HG03342 (cell line): Measurements from ENCODE around the gene PDGFD.

ENCODE experiments used
- ATAC-seq: cut with Tn5 transposase; IDR thresholded peaks from one replicate; pipeline ENCODE4 v1.9.1; 2021; ENCODE audit warnings: mild to moderate bottlenecking, moderate library complexity; ENCODE audit not compliant: unreplicated experiment

PDGFD gene

DNA sequence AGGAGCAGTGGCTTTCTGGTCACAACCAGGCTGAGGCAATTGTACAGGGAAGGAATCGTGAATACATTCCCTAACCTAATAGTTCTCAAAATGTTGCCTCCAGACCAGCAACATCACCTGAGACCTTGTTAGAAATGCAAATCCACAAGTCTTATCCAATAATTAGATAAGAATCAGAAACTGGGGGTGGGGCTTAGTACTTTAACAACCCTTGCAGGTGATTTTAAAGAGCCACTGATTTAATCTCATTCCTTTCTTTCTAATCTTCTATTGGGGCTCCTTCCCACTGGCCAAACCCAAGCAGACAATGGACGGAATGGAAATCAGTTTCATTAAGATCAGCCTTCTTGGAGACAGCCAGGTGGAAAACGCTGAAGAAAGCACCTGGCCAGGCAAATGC is 269.9 kb downstream of the PDGFD start:
- ATAC-seq = no peak

DNA sequence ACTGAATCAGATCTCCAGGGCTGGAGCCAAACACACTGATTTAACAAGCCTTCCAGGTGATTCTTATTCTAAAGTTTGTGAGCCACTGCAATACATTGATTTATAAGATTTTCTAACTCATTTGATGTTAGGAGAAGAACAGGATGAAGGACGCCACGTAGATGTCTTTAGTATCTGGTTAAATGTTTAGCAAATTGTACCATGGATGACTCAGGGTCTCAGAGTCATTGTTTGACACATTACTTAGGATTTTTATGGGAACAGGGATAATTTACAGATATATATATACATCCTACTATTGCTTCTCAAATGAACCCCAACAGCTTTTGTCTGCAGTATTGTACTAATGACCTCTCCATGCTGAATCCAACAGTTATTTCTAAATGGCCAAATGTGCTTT is 270.6 kb downstream of the PDGFD start:
- no peak for ATAC-seq

GRCh38 chr11:103892603-103893002 is 271.3 kb downstream of the PDGFD start:
- no peak for ATAC-seq

- no peak for ATAC-seq
Measured at GRCh38 chr11:103890654-103891053, 273.3 kb downstream of the PDGFD start.

- no peak for ATAC-seq
Measured at GRCh38 chr11:103889679-103890078, 274.3 kb downstream of the PDGFD start.

DNA sequence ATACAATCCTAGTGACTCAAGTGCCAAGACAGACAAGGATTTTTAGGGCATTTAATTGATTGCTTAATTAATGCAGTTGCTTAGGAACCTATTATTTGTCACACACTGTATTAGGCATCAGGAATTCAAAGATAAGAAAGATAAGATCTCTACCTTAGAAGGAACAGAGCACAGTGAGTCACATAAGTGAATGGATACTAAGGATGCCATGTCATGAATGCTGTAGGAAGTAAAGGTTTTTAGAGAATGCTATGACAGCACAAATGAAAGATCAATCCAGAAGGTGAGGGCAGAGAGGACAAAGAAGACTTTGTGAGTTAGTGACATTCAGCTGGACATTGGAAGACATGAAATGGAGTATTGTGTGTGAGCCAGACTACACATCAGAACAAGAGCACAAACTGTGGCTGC is 275.4 kb downstream of the PDGFD start:
- ATAC-seq = no peak

DNA sequence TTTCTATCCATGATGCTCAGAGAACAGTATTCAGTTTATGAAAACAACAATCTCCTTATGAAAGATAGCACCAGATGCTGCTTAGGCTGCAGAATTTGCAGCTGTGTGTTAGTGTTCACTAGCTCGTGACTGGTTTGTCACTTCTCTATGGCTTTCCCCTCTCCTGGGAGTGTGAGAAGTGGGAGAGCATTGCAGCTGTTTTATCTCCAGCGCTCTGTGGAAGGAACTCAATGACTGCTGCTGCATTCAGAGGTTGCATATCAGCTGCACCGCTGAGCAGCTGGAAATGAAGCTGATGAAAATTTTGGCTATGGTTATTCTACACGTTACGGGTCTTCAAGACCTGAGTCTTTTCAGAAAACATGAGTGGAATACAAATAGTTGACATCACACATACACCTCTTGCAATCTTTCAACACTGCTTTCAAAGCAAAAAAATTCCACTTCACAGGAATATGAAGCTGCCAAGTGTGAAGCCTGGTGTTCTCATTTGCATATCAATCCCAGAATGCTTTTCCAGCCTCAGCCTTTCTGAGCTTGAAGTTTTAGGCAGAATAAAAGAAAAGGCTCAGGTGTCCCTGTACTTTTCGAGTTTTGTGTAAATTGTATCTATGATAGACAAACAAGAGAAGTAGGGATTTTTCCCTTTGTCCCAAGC is 276.8 kb downstream of the PDGFD start:
- ATAC-seq = no peak

- ATAC-seq = no peak
Measured at GRCh38 chr11:103883856-103884255, 280.1 kb downstream of the PDGFD start.

- no peak for ATAC-seq
Measured at GRCh38 chr11:103883291-103883690, 280.7 kb downstream of the PDGFD start.

GRCh38 chr11:103881584-103881983 is 282.4 kb downstream of the PDGFD start:
- no peak for ATAC-seq

DNA sequence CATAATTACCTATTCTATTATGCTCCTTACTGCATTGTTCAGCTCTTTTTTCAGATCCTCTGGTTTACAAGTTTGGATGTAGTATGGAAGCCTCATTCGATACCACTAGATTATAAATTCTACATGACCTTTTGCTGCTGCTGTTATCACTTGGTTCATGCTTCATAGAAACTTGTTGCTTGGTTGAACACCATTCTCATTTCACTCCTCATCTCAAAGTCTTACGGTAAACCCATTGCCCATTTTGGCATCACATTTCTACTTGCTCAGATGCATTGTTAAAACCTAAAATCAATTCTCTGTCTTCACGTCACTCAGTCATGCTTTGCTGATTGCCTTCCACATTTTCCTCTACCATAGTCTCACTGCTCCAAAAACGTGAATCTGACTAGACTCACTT is 283.0 kb downstream of the PDGFD start:
- ATAC-seq = no peak

DNA sequence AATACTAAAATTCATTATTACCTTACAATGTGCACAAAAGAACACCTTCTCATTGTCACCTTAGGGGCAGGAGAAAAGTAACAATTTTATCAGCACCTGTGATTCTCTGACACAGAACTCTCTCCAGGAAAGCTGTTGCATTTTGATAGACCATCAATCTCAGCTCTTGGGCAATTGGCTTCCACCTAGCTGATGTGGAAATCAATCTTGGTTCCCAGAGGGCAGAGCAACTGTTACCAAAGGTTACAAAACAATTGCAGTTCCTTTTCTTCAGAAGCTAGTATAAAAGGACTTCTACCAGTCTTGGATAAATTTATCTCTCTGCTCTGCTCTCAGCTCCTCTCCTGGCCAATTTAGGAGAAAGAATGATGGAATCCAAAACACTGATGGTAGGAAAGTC is 285.3 kb downstream of the PDGFD start:
- ATAC-seq = no peak

- ATAC-seq = no peak
Measured at GRCh38 chr11:103877221-103877620, 286.7 kb downstream of the PDGFD start.

DNA sequence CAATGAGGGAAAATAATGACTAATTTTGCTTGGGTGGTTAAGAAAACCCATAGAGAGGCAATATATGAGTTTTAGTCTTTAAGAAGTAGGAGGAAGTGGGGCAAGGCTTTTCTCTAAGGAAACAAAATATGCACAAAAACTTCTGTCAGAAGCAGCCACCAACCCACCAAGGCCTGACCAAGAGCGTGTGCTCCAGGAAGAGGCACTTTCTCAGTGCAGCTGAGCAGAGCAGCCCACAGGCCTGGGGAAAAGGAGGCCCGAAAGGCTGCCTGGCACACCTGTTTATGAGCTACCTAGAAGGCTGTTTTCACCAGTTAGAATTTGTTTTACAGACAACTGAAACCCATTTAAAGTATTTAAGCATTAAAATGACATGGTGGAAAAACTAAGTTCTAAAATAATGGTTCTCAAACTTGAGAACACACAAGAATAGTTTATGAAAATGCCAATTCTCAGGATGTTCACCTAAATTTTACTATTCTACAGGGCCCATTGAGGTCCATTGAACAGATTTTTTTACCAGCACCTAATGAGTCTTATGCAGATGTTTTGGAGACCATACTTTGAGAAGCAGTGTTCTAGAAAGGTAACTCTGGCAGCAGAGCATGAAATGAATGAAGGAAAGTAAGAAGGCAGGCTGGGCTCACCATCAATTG is 288.0 kb downstream of the PDGFD start:
- ATAC-seq = peak; percentile 83

GRCh38 chr11:103872748-103873147 is 291.2 kb downstream of the PDGFD start:
- no peak for ATAC-seq

GRCh38 chr11:103871923-103872551 is 291.9 kb downstream of the PDGFD start:
- ATAC-seq = no peak

DNA sequence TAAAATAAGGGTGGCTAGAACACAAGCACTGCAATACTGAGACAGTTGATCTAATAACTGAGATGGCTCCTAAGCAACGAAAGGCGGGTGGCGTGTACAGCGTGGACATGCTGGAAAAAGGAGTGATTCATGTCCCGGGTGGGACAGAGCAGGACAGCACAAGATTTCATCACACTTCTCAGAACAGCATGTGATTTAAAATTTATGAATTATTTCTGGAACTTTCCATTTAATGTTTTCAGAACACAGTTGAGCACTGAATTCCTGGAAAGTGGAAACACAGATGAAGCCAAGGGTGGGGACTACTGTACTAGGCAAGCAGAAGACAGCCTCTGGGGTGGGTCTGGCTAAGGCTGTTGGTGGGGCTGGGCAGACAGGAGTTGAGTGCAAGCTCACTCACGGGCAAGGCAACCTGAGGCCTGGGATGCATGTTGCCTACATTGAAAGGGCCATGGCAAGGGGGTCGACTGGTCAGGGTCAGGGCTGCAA is 293.1 kb downstream of the PDGFD start:
- ATAC-seq = no peak

DNA sequence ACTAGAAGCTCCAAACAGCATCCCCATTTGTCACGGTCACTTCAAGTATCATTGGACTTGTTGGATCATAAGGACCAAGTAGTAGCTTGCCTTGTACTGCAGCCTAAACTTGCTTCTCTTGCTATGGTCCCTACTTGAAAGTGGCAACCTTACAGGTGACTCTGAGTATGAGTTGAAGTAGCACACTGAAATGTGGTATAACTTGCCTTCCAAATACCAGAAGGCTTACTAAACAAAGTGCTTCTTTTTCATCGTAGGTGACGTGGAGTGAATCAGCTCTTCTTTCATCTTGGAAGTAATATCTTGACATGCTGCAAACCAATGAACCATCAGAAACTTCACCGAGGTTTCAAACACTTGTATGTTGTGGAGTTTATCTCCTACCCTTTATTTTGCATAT is 296.5 kb downstream of the PDGFD start:
- ATAC-seq = no peak

DNA sequence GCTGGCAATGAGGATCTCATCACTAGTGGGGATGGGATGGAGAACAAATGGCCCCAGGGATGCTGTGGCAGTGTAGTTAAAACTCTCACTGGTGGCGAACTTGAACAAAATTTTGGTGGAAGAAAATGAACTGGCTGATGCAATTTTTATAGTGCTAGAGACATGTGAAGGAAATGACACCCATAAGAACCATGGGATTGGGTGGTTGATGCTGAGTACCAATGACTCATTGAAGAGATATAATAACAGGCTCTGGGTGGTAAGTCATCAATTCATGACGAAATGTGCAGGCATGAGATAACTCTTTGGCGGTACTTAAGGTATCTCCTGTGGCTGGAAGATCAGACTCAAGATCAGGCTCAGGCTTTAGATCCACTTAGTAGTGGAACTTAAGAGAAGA is 300.4 kb downstream of the PDGFD start:
- ATAC-seq = no peak

DNA sequence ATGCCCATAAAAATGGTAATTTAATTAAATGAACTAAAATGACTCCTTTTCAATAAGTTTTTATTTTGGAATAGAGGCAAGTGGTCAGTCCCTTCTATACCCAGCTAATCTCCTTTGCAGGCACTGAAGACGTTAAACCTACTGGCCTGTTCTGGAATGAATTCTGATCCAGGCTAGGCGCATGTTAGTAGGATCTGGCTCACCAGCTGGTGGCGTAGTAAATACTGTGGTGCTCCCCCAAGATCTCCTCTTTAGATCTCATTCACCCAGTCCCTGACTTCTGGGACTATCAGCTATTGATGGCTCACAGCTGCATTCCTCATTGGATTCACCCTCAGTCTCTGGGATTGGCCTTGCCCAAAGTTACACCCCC is 301.2 kb downstream of the PDGFD start:
- ATAC-seq = no peak

GRCh38 chr11:103862094-103862801 is 301.7 kb downstream of the PDGFD start:
- ATAC-seq = peak; percentile 61
